ENCODE results near the gene POLR2M.

DNA sequence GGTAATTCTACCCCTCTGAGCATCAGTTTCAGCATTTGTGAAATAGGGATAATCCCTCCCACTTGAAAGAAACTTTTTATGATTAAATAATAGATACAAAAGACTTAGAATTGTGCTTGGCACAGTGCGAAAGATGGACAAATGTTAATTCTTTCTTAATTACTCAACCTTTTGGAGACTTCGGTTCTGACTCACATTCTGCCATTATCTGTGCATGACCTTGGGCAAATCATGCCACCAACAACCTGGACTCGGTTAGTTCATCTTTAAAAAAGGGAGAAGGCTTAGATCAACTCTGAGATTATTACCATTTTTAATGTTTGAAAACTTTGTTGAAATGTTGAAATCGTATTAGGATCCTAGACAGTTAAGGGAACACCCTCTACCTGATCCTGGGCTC lies 40.6 kb upstream of the POLR2M start:
- TF ChIP-seq SP1 (IDR thresholded peaks at IDR 0.05) (no peak), ZNF384 (IDR thresholded peaks at IDR 0.05) (no peak), HDGF (IDR thresholded peaks at IDR 0.05; ENCODE audit: borderline replicate concordance) (no peak), FOXM1 (IDR thresholded peaks at IDR 0.05; ENCODE audit: borderline replicate concordance) (no peak), FOXA1 (IDR thresholded peaks at IDR 0.05) (no peak)
- TF ChIP-seq, protein P1, sequence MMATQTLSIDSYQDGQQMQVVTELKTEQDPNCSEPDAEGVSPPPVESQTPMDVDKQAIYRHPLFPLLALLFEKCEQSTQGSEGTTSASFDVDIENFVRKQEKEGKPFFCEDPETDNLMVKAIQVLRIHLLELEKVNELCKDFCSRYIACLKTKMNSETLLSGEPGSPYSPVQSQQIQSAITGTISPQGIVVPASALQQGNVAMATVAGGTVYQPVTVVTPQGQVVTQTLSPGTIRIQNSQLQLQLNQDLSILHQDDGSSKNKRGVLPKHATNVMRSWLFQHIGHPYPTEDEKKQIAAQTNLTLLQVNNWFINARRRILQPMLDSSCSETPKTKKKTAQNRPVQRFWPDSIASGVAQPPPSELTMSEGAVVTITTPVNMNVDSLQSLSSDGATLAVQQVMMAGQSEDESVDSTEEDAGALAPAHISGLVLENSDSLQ (IDR thresholded peaks at IDR 0.05), result no peak
